NCI-H345 treated with DMSO at 0.1 percent for 48 hours (cell line): ENCODE results near the gene SLC7A6.

Source experiments
- DNase-seq: peaks from one replicate; lab custom pipeline; 2025; ENCODE audit not compliant: unreplicated experiment; lab: John Stamatoyannopoulos, UW

SLC7A6 gene

GRCh38 chr16:68298907-68299561 is 34.7 kb downstream of the SLC7A6 start:
- DNase-seq: no peak

GRCh38 chr16:68299571-68300453 is 35.5 kb downstream of the SLC7A6 start:
- DNase-seq: no peak

- DNase-seq: no peak
These were observed 36.6 kb downstream of the SLC7A6 start for GRCh38 chr16:68300734-68301459.

GRCh38 chr16:68306633-68307032 is 42.3 kb downstream of the SLC7A6 start:
- no peak for DNase-seq

GRCh38 chr16:68309799-68310198 is 45.5 kb downstream of the SLC7A6 start:
- DNase-seq: no peak

GRCh38 chr16:68310437-68310773 is 46.1 kb downstream of the SLC7A6 start:
- DNase-seq: no peak

- peak; percentile 76 for DNase-seq
These were observed 46.6 kb downstream of the SLC7A6 start, which contains the start of the genes PRMT7 and SLC7A6OS for GRCh38 chr16:68310774-68311511. TSS of gene PRMT7 (plus strand) at chr16:68311019. CDS start at chr16:68315980, 4,961 bp downstream. TSS of gene SLC7A6OS (minus strand) at chr16:68310946. CDS start at chr16:68310926, 20 bp downstream.

GRCh38 chr16:68313116-68313515 is 48.8 kb downstream of the SLC7A6 start:
- DNase-seq: no peak

- DNase-seq: peak; percentile 66
These were observed 55.0 kb downstream of the SLC7A6 start for GRCh38 chr16:68319185-68319908.

GRCh38 chr16:68324336-68324735 is 60.0 kb downstream of the SLC7A6 start:
- DNase-seq: no peak

- no peak for DNase-seq
These were observed 60.5 kb downstream of the SLC7A6 start for GRCh38 chr16:68324780-68325357.

- DNase-seq: peak; percentile 54
These were observed 64.0 kb downstream of the SLC7A6 start for GRCh38 chr16:68328151-68328859.

- no peak for DNase-seq
These were observed 64.6 kb downstream of the SLC7A6 start for GRCh38 chr16:68328860-68329390.

GRCh38 chr16:68331879-68332410 is 67.6 kb downstream of the SLC7A6 start:
- DNase-seq: no peak

- DNase-seq: no peak
These were observed 68.2 kb downstream of the SLC7A6 start for GRCh38 chr16:68332411-68333121.

- DNase-seq: no peak
These were observed 70.8 kb downstream of the SLC7A6 start for GRCh38 chr16:68335175-68335574.

- no peak for DNase-seq
These were observed 74.2 kb downstream of the SLC7A6 start for GRCh38 chr16:68338326-68339119.
